Peyer's patch (tissue), 4 donors: Measurements from ENCODE around the gene SLC4A3.

Experiments
- POLR2A ChIP-seq, 2 donors: fragments of 450-650 bp; IDR thresholded peaks; one replicate each; pipeline ENCODE4 v1.5.1; 2017; ENCODE audit warnings: antibody characterized with exemption in 2 of 2, mild to moderate bottlenecking in 2 of 2, moderate library complexity in 2 of 2
- TF ChIP-seq, protein P1 (sequence below), 6 experiments: fragments of 450-650 bp in 4 of 6; fragments of 200-600 bp in 2 of 6; sonication (generic) in 1 of 6; IDR thresholded peaks; one replicate each; pipeline ENCODE4 v1.5.1; 2017 to 2019; ENCODE audit warnings: antibody characterized with exemption in 6 of 6, mild to moderate bottlenecking in 3 of 6, moderate library complexity in 1 of 6

DNA sequence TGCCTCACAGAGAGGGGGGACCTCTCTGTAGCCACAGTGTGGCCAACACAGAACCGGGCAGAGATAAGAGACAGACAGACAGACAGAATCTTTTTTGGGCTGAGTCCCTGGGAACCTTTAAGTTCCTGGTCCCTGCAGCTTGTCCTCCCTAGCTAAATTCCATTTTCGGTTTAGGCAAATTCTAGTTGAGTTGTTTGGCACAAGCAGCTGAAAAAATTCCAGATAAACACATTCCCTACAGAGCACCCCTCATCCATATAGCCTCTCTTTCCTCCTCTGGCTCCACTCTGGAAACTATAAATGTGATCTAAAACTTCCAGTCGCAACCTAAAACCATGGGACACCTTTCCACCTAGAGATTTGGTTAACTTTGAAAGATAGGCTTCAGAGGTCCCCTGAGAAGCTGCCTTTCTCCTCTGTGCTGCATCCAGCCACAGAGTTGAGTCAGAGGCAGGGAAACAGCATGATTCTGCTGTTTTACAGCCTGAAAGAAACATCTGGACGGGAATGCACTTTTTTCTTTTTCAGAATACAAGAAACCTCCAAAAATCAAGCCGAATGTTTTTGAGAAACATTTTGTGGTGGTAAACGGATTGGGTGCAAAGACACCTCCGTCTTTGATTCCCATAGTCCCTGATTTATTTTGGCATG, 30.9 kb downstream of the SLC4A3 start:
- TF ChIP-seq, protein P1, sequence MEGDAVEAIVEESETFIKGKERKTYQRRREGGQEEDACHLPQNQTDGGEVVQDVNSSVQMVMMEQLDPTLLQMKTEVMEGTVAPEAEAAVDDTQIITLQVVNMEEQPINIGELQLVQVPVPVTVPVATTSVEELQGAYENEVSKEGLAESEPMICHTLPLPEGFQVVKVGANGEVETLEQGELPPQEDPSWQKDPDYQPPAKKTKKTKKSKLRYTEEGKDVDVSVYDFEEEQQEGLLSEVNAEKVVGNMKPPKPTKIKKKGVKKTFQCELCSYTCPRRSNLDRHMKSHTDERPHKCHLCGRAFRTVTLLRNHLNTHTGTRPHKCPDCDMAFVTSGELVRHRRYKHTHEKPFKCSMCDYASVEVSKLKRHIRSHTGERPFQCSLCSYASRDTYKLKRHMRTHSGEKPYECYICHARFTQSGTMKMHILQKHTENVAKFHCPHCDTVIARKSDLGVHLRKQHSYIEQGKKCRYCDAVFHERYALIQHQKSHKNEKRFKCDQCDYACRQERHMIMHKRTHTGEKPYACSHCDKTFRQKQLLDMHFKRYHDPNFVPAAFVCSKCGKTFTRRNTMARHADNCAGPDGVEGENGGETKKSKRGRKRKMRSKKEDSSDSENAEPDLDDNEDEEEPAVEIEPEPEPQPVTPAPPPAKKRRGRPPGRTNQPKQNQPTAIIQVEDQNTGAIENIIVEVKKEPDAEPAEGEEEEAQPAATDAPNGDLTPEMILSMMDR (IDR thresholded peaks at IDR 0.05), result no peak
- no peak for TF ChIP-seq POLR2A (IDR thresholded peaks at IDR 0.05)
